ENCODE results near the gene HLA-DRA.

HLA-DRA gene

GRCh38 chr6:32439602-32440214 lies at the start of gene HLA-DRA:
HLA-DRA (plus strand) TSS chr6:32439887; CDS start chr6:32439951, 64 bp downstream.
- DNase-seq (ENCODE audit: low read depth, low spot score) = no peak

- no peak for DNase-seq (ENCODE audit: low read depth, low spot score)
These were observed 48.2 kb upstream of the HLA-DRA start for GRCh38 chr6:32391505-32391904.

- no peak for DNase-seq (ENCODE audit: low read depth, low spot score)
These were observed 45.8 kb upstream of the HLA-DRA start for GRCh38 chr6:32393665-32394420.

- DNase-seq (ENCODE audit: low read depth, low spot score) = no peak
These were observed 43.7 kb upstream of the HLA-DRA start for GRCh38 chr6:32396028-32396427.

GRCh38 chr6:32397252-32397920 lies 42.3 kb upstream of the HLA-DRA start:
- no peak for DNase-seq (ENCODE audit: low read depth, low spot score)

- no peak for DNase-seq (ENCODE audit: low read depth, low spot score)
These were observed 38.3 kb upstream of the HLA-DRA start for GRCh38 chr6:32401284-32401963.

GRCh38 chr6:32402812-32403211 lies 36.9 kb upstream of the HLA-DRA start:
- no peak for DNase-seq (ENCODE audit: low read depth, low spot score)

GRCh38 chr6:32405656-32406055 lies 34.0 kb upstream of the HLA-DRA start:
- no peak for DNase-seq (ENCODE audit: low read depth, low spot score)

GRCh38 chr6:32406197-32406596 lies 33.5 kb upstream of the HLA-DRA start:
- DNase-seq (ENCODE audit: low read depth, low spot score) = no peak

- DNase-seq (ENCODE audit: low read depth, low spot score) = no peak
These were observed 32.8 kb upstream of the HLA-DRA start, which contains the start of gene BTNL2 for GRCh38 chr6:32406857-32407256. BTNL2 (minus strand) TSS chr6:32407181; CDS start chr6:32407123, 58 bp downstream.

- no peak for DNase-seq (ENCODE audit: low read depth, low spot score)
These were observed 28.8 kb upstream of the HLA-DRA start for GRCh38 chr6:32410906-32411305.

- DNase-seq (ENCODE audit: low read depth, low spot score) = no peak
These were observed 27.9 kb upstream of the HLA-DRA start for GRCh38 chr6:32411566-32412327.

GRCh38 chr6:32413427-32414047 lies 26.1 kb upstream of the HLA-DRA start:
- DNase-seq (ENCODE audit: low read depth, low spot score) = peak; percentile 78

- DNase-seq (ENCODE audit: low read depth, low spot score) = peak; percentile 47
These were observed 24.1 kb upstream of the HLA-DRA start for GRCh38 chr6:32415521-32416019.

- no peak for DNase-seq (ENCODE audit: low read depth, low spot score)
These were observed 23.7 kb upstream of the HLA-DRA start for GRCh38 chr6:32416036-32416435.

- no peak for DNase-seq (ENCODE audit: low read depth, low spot score)
These were observed 14.9 kb upstream of the HLA-DRA start for GRCh38 chr6:32424589-32425300.

- no peak for DNase-seq (ENCODE audit: low read depth, low spot score)
These were observed 13.3 kb upstream of the HLA-DRA start for GRCh38 chr6:32426338-32426737.

- no peak for DNase-seq (ENCODE audit: low read depth, low spot score)
These were observed 12.5 kb upstream of the HLA-DRA start for GRCh38 chr6:32427218-32427617.

GRCh38 chr6:32427934-32428474 lies 11.7 kb upstream of the HLA-DRA start:
- DNase-seq (ENCODE audit: low read depth, low spot score) = no peak

GRCh38 chr6:32430179-32430578 lies 9.5 kb upstream of the HLA-DRA start:
- no peak for DNase-seq (ENCODE audit: low read depth, low spot score)

All from activated naive CD8-positive, alpha-beta T cell treated with anti-CD3 and anti-CD28 coated beads, Interleukin-2, amount 50 U/mL, for 16 hours (primary cell).